Fibroblast of lung (primary cell): ENCODE measurements around the gene UIMC1.

Experiments
- EZH2 ChIP-seq: IDR thresholded peaks from 2 replicates; pipeline ENCODE4 v1.5.1; 2012; ENCODE audit warnings: low read length, control low read depth, mild to moderate bottlenecking; ENCODE audit errors: missing control alignments
- TF ChIP-seq, protein P1 (sequence below), 2 donors: IDR thresholded peaks in 1 of 2; conservative IDR thresholded peaks in 1 of 2; 1 replicate in 1 of 2; 2 replicates in 1 of 2; pipeline ENCODE4 v1.5.1; 2011 to 2012; ENCODE audit warnings: low read length in 2 of 2, control low read depth in 1 of 2, inconsistent platforms in 1 of 2, low read depth in 1 of 2, mild to moderate bottlenecking in 1 of 2

GRCh38 chr5:176863765-176864098 lies 142.8 kb downstream of the UIMC1 start:
- TF ChIP-seq, protein P1, sequence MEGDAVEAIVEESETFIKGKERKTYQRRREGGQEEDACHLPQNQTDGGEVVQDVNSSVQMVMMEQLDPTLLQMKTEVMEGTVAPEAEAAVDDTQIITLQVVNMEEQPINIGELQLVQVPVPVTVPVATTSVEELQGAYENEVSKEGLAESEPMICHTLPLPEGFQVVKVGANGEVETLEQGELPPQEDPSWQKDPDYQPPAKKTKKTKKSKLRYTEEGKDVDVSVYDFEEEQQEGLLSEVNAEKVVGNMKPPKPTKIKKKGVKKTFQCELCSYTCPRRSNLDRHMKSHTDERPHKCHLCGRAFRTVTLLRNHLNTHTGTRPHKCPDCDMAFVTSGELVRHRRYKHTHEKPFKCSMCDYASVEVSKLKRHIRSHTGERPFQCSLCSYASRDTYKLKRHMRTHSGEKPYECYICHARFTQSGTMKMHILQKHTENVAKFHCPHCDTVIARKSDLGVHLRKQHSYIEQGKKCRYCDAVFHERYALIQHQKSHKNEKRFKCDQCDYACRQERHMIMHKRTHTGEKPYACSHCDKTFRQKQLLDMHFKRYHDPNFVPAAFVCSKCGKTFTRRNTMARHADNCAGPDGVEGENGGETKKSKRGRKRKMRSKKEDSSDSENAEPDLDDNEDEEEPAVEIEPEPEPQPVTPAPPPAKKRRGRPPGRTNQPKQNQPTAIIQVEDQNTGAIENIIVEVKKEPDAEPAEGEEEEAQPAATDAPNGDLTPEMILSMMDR (conservative IDR thresholded peaks at IDR 0.05 in 1 of 2, IDR thresholded peaks at IDR 0.05 in 1 of 2; ENCODE audit: low read depth in 1 of 2, low read length in 2 of 2) = no peak
- TF ChIP-seq EZH2 = no peak
